Hematopoietic multipotent progenitor cell treated with erythropoietin and hydrocortisone succinate and interleukin-3 and kit ligand, for 4 days (in vitro differentiated cells): ENCODE results near the gene NCAPD2.
"Not testable (repeated sequence)": the region's sequence is repeated elsewhere in the genome, so short reads cannot be mapped to it uniquely, and the experiment has no call there.

Experiments
- DNase-seq: peaks from one replicate; pipeline ENCODE4 v3.0.0-alpha.2; 2015

NCAPD2 gene

GRCh38 chr12:6463858-6464257 lies 30.0 kb upstream of the NCAPD2 start:
- DNase-seq, result no peak

DNA sequence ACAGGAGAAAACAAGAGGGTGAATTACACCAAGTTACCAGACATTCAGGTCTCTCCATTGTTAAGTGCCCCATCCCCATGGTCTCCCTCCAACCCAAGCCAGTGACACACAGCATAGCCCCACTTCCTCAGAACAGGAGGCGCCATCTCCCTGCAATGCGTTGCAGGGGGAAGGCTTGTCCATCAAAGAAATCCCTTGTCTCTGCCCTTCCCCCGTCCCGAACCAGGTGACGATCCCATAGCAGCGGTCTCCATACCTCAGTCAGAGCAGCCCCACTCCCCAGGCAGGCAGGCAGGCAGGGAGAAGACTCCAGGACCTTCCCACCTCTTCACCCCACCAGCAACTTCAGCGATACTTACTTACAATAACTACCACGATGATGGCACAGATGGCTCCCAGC lies 29.4 kb upstream of the NCAPD2 start:
- DNase-seq, result no peak

DNA sequence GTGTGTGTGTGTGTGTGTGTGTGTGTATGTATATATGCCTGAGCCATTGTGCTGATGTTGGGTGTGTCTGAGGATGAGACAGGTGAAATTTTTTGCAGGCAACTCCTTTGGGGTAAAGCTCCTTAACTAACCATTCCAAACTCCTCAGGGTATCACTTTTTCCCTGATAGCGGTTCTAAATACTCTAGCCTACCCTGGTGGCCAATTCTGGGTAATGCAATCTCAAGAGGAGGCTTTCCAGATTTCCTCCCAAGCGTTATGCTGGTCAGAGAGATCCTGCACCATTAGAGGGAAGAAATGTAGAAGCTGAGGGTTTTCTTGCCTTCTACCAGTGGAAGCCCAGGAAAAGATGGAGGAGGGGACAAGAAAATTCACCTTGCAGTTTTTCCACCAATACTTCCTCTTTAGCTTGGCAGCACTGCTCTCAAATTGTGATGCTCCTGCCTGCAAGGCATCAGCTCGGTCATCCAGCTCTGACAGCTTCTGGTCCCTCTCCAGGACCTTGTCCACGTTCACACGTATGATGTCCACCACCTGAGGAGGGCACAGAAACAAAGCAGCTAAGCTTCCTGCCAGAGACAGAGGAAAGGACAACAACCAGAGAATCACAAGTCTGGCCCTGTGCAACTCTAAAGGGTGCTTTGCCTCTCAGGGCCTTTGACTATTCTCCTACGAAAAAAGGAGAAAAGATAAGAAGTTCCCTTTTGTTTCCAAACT lies 28.3 kb upstream of the NCAPD2 start:
- peak; percentile 85 for DNase-seq

DNA sequence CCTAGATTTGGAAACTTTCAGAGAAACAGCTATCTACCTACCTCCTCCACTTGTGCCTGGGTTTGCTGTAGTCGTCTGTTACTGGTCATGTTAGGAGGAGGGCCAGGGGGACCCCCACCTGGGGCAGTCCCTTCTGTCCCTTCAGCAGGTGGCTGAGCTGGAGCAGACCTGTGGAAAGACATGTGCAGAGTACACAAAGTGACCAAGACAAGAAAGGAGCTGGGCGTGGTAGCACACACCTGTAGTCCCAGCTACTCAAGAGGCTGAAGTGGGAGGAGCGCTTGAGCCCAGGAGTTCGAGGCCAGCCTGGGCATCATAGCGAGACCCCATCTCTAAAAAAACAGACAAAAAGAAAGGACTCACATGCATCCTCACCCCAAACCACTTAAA lies 27.7 kb upstream of the NCAPD2 start:
- DNase-seq, result no peak

- not testable (repeated sequence) for DNase-seq
Measured at GRCh38 chr12:6466751-6467150, 27.2 kb upstream of the NCAPD2 start.

DNA sequence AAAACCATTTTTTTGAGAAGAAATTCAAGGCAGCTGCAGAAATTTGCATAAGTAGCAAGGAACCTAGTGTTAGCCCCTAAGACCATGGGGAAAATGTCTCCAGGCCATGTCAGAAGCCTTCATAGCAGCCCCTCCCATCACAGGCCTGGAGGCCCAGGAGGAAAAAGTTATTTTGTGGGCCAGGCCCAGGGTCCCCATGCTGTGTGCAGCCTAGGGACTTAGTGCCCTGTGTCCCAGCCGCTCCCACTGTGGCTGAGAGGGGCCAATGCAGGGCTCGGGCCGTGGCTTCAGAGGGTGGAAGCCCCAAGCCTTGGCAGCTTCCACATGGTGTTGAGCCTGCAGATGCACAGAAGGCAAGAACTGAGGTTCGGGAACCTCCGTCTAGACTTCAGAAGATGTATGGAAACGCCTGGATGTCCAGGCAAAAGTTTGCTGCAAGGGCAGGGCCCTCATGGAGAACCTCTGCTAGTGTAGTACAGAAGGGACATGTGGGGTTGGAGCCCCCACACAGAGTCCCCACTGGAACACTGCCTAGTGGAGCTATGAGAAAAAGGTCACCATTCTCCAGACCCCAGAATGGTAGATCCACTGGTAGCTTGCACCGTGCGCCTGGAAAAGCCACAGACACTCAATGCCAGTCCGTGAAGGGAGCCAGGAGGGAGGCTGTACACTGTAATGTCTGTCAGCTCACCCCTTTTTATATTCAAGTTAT lies 26.2 kb upstream of the NCAPD2 start:
- not testable (repeated sequence) for DNase-seq

- no peak for DNase-seq
Measured at GRCh38 chr12:6468283-6468575, 25.7 kb upstream of the NCAPD2 start.

- DNase-seq, result peak; percentile 25
Measured at GRCh38 chr12:6469092-6469491, 24.8 kb upstream of the NCAPD2 start.

- no peak for DNase-seq
Measured at GRCh38 chr12:6469609-6470374, 24.1 kb upstream of the NCAPD2 start.

DNA sequence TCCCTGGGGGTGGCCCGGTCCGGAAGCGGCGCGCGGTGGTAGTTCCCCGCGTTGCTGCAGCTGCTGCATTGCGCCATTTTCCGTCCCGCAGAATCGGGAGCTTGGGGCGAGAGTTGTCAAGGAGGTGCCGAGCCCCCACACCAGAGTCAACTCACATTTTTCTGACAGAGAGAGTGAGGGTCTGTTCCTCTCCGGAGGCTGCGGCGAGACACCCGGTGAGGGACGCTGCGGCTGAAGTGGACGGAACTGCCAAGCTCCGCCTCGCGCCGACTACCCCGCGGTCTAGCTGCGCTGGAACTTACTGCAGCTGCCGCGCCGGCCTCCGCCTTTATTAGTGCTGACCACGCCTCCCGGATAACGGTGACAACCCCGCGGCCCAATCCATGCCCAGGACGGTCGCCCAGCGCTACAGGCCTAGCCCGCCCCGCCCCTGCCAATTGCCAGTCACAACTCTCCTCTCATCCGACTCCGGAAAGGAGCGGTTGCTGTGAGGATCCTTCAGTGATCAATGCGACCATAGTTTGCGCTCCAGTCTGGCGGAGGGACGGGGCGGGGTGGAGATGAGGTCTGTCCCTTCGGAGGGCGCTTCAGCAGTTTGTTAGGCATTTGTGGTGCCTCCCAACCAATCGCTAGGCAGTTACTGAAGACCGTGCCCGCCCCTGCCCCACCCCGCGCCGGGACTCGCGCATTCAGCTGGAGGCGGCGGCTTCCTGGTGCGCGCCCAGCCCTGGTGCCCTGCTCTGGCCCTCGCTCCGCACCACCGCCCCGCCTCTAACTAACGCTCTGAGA lies 23.3 kb upstream of the NCAPD2 start, which contains the start of gene VAMP1:
TSS of gene VAMP1 (minus strand) at position 303 of the 789 bp plus-strand sequence. CDS start at position 157, 146 bp downstream.
- peak; percentile 99 for DNase-seq

DNA sequence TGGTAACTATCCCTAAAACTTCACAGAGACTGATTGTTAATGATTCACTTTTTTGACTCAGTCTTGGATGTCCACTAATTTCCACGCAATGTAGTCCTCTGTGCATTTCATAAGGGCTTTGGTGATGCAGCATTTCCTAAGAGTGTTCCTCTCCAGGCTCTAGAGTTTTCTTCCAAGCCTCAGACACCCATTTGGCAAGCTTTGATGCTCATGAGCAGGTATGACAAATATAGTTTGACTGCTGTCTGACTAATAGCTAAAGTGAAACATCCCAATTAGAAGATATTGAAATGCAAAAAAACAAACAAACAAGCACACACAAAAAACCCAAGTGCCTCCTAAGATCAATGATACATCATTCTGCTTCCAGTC lies 21.9 kb upstream of the NCAPD2 start:
- no peak for DNase-seq

- DNase-seq, result no peak
Measured at GRCh38 chr12:6472491-6472890, 21.4 kb upstream of the NCAPD2 start.

DNA sequence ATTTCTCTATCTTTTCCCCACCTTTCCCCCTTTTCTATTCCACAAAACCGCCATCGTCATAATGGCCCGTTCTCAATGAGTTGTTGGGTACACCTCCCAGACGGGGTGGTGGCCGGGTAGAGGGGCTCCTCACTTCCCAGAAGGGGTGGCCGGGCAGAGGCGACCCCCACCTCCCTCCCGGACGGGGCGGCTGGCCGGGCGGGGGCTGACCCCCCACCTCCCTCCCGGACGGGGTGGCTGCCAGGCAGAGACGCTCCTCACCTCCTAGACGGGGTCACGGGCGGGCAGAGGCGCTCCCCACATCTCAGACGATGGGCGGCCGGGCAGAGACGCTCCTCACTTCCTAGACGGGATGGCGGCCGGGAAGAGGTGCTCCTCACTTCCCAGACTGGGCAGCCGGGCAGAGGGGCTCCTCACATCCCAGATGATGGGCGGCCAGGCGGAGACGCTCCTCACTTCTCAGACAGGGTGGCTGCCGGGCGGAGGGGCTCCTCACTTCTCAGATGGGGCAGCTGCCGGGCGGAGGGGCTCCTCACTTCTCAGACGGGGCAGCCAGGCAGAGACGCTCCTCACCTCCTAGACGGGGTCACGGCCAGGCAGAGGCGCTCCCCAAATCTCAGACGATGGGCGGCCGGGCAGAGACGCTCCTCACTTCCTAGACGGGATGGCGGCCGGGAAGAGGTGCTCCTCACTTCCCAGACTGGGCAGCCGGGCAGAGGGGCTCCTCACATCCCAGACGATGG lies 18.5 kb upstream of the NCAPD2 start:
- DNase-seq, result not testable (repeated sequence)

DNA sequence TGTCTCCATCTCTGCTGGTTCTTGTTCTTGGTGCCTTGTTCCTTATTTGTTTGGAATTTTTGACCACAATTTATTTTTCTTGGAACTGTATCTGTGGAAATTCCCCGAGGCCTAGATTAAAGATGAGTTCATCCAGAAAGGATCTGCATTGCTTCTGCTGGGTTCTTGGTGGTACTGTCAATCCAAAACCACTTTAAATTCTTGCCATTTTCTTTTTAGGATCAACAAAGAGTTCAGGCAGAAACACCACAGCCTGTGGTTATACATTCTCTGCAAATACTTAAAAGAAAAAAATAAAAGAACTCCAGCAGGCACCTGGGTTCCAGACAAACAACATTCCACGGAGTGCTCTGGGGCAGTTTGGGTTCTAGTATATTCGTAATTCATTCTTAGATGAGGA lies 17.4 kb upstream of the NCAPD2 start:
- DNase-seq, result no peak

- DNase-seq, result not testable (repeated sequence)
Measured at GRCh38 chr12:6477601-6478377, 16.1 kb upstream of the NCAPD2 start.

DNA sequence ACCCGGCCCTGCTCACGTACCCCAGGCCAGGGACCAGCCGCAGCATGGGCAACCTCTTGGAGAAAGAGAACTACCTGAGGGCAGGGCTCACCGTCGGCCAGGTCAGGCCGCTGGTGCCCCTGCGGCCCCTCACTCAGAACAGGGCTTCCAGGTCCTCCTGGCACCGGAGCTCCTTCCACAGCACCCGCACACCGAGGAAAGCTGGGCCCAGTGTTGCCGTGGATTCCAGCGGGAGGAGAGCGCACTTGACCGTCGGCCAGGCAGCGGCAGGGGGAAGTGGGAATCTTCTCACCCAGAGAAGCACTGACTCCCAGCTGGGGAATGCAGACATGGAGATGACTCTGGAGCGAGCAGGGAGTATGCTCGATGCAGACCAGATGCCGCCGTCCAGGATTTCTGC lies 15.5 kb upstream of the NCAPD2 start:
- DNase-seq, result no peak

- DNase-seq, result no peak
Measured at GRCh38 chr12:6488240-6488639, 5.7 kb upstream of the NCAPD2 start.

DNA sequence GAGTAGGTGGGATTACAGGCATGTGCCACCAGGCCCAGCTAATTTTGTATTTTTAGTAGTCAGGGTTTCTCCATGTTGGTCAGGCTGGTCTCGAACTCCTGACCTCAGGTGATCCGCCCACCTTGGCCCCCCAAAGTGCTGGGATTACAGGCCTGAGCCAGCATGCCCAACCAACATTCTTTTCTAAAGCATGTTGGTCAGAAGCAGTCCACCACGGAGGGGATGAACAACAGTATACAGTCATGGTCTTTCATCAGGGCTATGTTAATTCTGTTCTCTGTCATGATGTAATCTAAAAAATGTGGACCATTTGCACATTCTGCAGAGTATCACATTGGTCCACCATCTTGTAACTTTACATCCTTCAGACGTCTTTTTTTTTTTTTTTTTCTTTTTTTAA lies 4.5 kb upstream of the NCAPD2 start:
- DNase-seq, result no peak

DNA sequence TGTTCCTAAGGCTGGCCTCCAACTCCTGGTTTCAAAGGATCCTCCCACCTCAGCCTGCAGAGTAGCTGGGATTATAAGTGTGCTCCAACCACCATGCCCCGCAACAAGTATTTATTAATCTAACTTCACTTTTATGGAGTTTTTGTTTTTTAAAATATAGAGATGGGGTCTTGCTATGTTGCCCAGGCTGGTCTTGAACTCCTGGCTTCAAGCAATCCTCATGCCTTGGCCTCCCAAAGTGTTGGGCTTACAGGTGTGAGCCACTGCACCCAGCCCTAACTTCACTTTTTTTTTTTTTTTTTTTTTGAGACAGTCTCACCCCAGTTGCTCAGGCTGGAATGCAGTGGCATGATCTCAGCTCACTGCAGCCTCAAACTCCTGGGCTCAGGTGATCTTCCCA lies 3.2 kb upstream of the NCAPD2 start:
- DNase-seq, result not testable (repeated sequence)

GRCh38 chr12:6492838-6493496 lies 935 bp upstream of the NCAPD2 start, which contains the start of gene MRPL51:
MRPL51 (minus strand) TSS chr12:6493262; CDS start chr12:6493136, 126 bp downstream.
- peak; percentile 99 for DNase-seq

DNA sequence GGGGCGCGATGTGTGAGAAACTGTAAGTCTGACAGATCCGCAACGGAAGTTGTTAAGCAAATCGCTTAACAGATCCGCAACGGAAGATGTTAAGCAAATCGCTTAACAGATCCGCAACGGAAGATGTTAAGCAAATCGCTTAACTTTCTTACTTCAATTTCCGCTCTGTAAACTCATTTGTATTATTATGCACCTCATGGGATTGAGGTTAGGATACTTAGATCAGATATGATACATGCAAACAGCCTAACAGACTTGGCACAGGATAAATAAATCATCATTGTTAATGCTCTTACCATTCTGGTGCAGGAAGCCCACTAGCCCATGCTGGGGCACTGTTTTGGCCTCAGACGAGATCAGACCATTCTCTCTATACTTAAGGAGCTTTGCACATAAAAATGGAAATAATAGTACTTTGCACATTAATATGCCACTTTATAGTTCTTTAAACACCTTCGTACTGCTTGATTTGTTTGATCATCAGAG lies 399 bp downstream of the NCAPD2 start:
- DNase-seq, result no peak
